Tibial nerve (tissue), 4 donors: ENCODE results near the gene RPRD1B.

Source experiments
- EP300 ChIP-seq, 2 donors: sonication (generic); formaldehyde crosslinking; IDR thresholded peaks; one replicate each; pipeline ENCODE4 v1.6.1; 2017; ENCODE audit warnings: antibody characterized with exemption in 2 of 2, mild to moderate bottlenecking in 1 of 2
- TF ChIP-seq, protein P1 (sequence below), 5 experiments: fragments of 200-600 bp in 3 of 5; fragments of 450-650 bp in 2 of 5; sonication (generic) in 3 of 5; IDR thresholded peaks; one replicate each; pipeline ENCODE4 v1.5.1; 2016 to 2019; ENCODE audit warnings: antibody characterized with exemption in 5 of 5, mild to moderate bottlenecking in 3 of 5, moderate library complexity in 2 of 5

- TF ChIP-seq, protein P1, sequence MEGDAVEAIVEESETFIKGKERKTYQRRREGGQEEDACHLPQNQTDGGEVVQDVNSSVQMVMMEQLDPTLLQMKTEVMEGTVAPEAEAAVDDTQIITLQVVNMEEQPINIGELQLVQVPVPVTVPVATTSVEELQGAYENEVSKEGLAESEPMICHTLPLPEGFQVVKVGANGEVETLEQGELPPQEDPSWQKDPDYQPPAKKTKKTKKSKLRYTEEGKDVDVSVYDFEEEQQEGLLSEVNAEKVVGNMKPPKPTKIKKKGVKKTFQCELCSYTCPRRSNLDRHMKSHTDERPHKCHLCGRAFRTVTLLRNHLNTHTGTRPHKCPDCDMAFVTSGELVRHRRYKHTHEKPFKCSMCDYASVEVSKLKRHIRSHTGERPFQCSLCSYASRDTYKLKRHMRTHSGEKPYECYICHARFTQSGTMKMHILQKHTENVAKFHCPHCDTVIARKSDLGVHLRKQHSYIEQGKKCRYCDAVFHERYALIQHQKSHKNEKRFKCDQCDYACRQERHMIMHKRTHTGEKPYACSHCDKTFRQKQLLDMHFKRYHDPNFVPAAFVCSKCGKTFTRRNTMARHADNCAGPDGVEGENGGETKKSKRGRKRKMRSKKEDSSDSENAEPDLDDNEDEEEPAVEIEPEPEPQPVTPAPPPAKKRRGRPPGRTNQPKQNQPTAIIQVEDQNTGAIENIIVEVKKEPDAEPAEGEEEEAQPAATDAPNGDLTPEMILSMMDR (IDR thresholded peaks at IDR 0.05) = no peak
- no peak for TF ChIP-seq EP300 (IDR thresholded peaks at IDR 0.05)
These were observed 58.1 kb downstream of the RPRD1B start for GRCh38 chr20:38091441-38092216.
